IMR-90 (cell line): ENCODE data around the gene CYB561D1. TPM values are rescaled to one million over a fixed set of nuclear protein-coding genes. Genes with fewer than 3 reads are reported as not detected.

Experiments used
- ATAC-seq: fragments of 200-7000 bp; cut with Tn5 transposase; 2 replicates; pipeline ENCODE4 v1.9.1; 2020; ENCODE audit warnings: low read depth, mild to moderate bottlenecking, moderate library complexity
- BruUV-seq: library from RNA; stranded (reverse); fragments of 400-500 nt; replicated peaks from 2 replicates; lab custom pipeline; 2021; lab: Mats Ljungman, UMichigan
- CTCF ChIA-PET: fragments of 300-600 bp; formaldehyde crosslinking; extraction: SDS; loops from one replicate; lab custom pipeline; 2021; ENCODE audit warnings: antibody characterized with exemption; lab: Yijun Ruan, JAX
- POLR2A ChIA-PET: fragments of 300-600 bp; sonication (Branson Sonifier 250); formaldehyde crosslinking; loops from one replicate; lab custom pipeline; 2022; ENCODE audit warnings: antibody characterized with exemption; ENCODE audit not compliant: unreplicated experiment; lab: Charles Lee
- DNase-seq: peaks from one replicate; pipeline ENCODE4 v3.0.0; 2013
- H2AFZ ChIP-seq: replicated peaks from 2 replicates; pipeline ENCODE3; 2013; ENCODE audit warnings: low read length, mild to moderate bottlenecking; ENCODE audit not compliant: poor library complexity
- H2AK5ac ChIP-seq: 2 replicates; pipeline ENCODE4 v1.6.1; 2013; ENCODE audit warnings: low read depth, low read length, inconsistent platforms
- H2AK9ac ChIP-seq: replicated peaks from 2 replicates; pipeline ENCODE3; 2013; ENCODE audit warnings: mild to moderate bottlenecking, low read depth, low read length, moderate library complexity; ENCODE audit not compliant: poor library complexity
- H2BK120ac ChIP-seq: 2 replicates; pipeline ENCODE4 v1.6.1; 2013; ENCODE audit warnings: low read depth, low read length, inconsistent platforms
- H2BK15ac ChIP-seq: 3 replicates; pipeline ENCODE4 v1.6.1; 2013; ENCODE audit warnings: low read depth, low read length, inconsistent platforms
- H2BK20ac ChIP-seq: 2 replicates; pipeline ENCODE4 v1.6.1; 2013; ENCODE audit warnings: low read depth, mild to moderate bottlenecking, inconsistent platforms, low read length, moderate library complexity
- H2BK5ac ChIP-seq: 2 replicates; pipeline ENCODE4 v1.6.1; 2013; ENCODE audit warnings: mild to moderate bottlenecking, low read depth, low read length, inconsistent platforms; ENCODE audit not compliant: poor library complexity, severe bottlenecking
- H3K14ac ChIP-seq: replicated peaks from 2 replicates; pipeline ENCODE4 v1.6.1; 2013; ENCODE audit warnings: low read depth, low read length, inconsistent platforms
- H3K18ac ChIP-seq: 2 replicates; pipeline ENCODE4 v1.6.1; 2013; ENCODE audit warnings: low read depth, low read length, control low read depth
- H3K23ac ChIP-seq: 2 replicates; pipeline ENCODE4 v1.6.1; 2013; ENCODE audit warnings: low read depth, low read length, inconsistent platforms
- H3K27ac ChIP-seq: 2 replicates; pipeline ENCODE4 v1.5.1; 2013; ENCODE audit warnings: mild to moderate bottlenecking, control low read depth, low read length; ENCODE audit not compliant: insufficient read depth
- H3K27me3 ChIP-seq: 2 replicates; pipeline ENCODE4 v1.6.1; 2013; ENCODE audit warnings: low read length; ENCODE audit not compliant: control insufficient read depth, insufficient read depth
- H3K36me3 ChIP-seq: 2 replicates; pipeline ENCODE4 v1.6.1; 2013; ENCODE audit warnings: low read length, mixed read lengths; ENCODE audit not compliant: control insufficient read depth, insufficient read depth
- H3K4ac ChIP-seq: 2 replicates; pipeline ENCODE4 v1.6.1; 2013; ENCODE audit warnings: low read depth, low read length, inconsistent platforms
- H3K4me1 ChIP-seq: 2 replicates; pipeline ENCODE4 v1.6.1; 2013; ENCODE audit warnings: low read length, mixed read lengths; ENCODE audit not compliant: control insufficient read depth, insufficient read depth
- H3K4me2 ChIP-seq: 2 replicates; pipeline ENCODE4 v1.6.1; 2013; ENCODE audit warnings: low read depth, mild to moderate bottlenecking, control low read depth, low read length, moderate library complexity
- H3K4me3 ChIP-seq: 2 replicates; pipeline ENCODE4 v1.5.1; 2013; ENCODE audit warnings: low read depth, mild to moderate bottlenecking, control low read depth, low read length, moderate library complexity; ENCODE audit not compliant: insufficient read depth
- H3K56ac ChIP-seq: 2 replicates; pipeline ENCODE4 v1.6.1; 2013; ENCODE audit warnings: low read length, inconsistent platforms; ENCODE audit not compliant: insufficient read depth; ENCODE audit errors: extremely low read depth
- H3K79me1 ChIP-seq, 2 experiments: 2 replicates each; pipeline ENCODE4 v1.6.1; 2013; ENCODE audit warnings: low read length in 2 of 2, inconsistent platforms in 1 of 2, low read depth in 1 of 2
- H3K9ac ChIP-seq: 2 replicates; pipeline ENCODE4 v1.6.1; 2013; ENCODE audit warnings: low read depth, low read length, control low read depth
- H3K9me1 ChIP-seq: 2 replicates; pipeline ENCODE4 v1.6.1; 2013; ENCODE audit warnings: low read length, inconsistent platforms; ENCODE audit not compliant: insufficient read depth
- H3K9me3 ChIP-seq: 2 replicates; pipeline ENCODE4 v1.6.1; 2013; ENCODE audit warnings: low read length; ENCODE audit not compliant: control insufficient read depth, insufficient read depth
- H4K20me1 ChIP-seq: 2 replicates; pipeline ENCODE4 v1.6.1; 2013; ENCODE audit warnings: low read length, inconsistent platforms; ENCODE audit not compliant: insufficient read depth
- H4K5ac ChIP-seq: 2 replicates; pipeline ENCODE4 v1.6.1; 2013; ENCODE audit warnings: mild to moderate bottlenecking, low read depth, low read length, control low read depth
- H4K8ac ChIP-seq, 2 experiments: 2 replicates each; pipeline ENCODE4 v1.6.1; 2013; ENCODE audit warnings: low read depth in 2 of 2, low read length in 2 of 2, control low read depth in 1 of 2, inconsistent platforms in 1 of 2
- H4K91ac ChIP-seq: 2 replicates; pipeline ENCODE4 v1.6.1; 2013; ENCODE audit warnings: low read depth, low read length, inconsistent platforms; ENCODE audit not compliant: insufficient read depth
- BHLHE40 ChIP-seq: fragments of 150-350 bp; IDR thresholded peaks from 2 replicates; pipeline ENCODE4 v1.6.1; 2016; ENCODE audit warnings: mild to moderate bottlenecking, low read depth, low read length
- CHD1 ChIP-seq: IDR thresholded peaks from 2 replicates; pipeline ENCODE4 v1.6.1; 2012; ENCODE audit warnings: low read depth, low read length, improper control_type of control experiment
- FOS ChIP-seq: fragments of 150-350 bp; IDR thresholded peaks from 2 replicates; pipeline ENCODE4 v1.6.1; 2016; ENCODE audit warnings: low read depth, low read length
- MAFK ChIP-seq: IDR thresholded peaks from 2 replicates; pipeline ENCODE4 v1.6.1; 2012; ENCODE audit warnings: low read depth, low read length, improper control_type of control experiment
- MAZ ChIP-seq: IDR thresholded peaks from 2 replicates; pipeline ENCODE4 v1.6.1; 2012; ENCODE audit warnings: low read depth, mild to moderate bottlenecking, low read length, improper control_type of control experiment, moderate library complexity, borderline replicate concordance
- MXI1 ChIP-seq: IDR thresholded peaks from 2 replicates; pipeline ENCODE4 v1.6.1; 2012; ENCODE audit warnings: low read depth, mild to moderate bottlenecking, low read length, moderate library complexity, borderline replicate concordance
- NFE2L2 ChIP-seq: fragments of 150-350 bp; IDR thresholded peaks from 2 replicates; pipeline ENCODE4 v1.6.1; 2016; ENCODE audit warnings: low read depth, mild to moderate bottlenecking, low read length
- POLR2A ChIP-seq: IDR thresholded peaks from 2 replicates; pipeline ENCODE4 v1.6.1; 2012; ENCODE audit warnings: mild to moderate bottlenecking, low read depth, low read length
- RAD21 ChIP-seq: IDR thresholded peaks from 2 replicates; pipeline ENCODE4 v1.6.1; 2012; ENCODE audit warnings: low read length, improper control_type of control experiment
- RCOR1 ChIP-seq: IDR thresholded peaks from 2 replicates; pipeline ENCODE4 v1.6.1; 2012; ENCODE audit warnings: mild to moderate bottlenecking, low read length, improper control_type of control experiment; ENCODE audit not compliant: insufficient replicate concordance
- RFX5 ChIP-seq: IDR thresholded peaks from 2 replicates; pipeline ENCODE4 v1.8.0; 2012; ENCODE audit warnings: low read depth, mild to moderate bottlenecking, low read length, moderate library complexity
- SMC3 ChIP-seq: fragments of 150-350 bp; IDR thresholded peaks from 2 replicates; pipeline ENCODE4 v1.6.1; 2016; ENCODE audit warnings: low read depth, mild to moderate bottlenecking, antibody characterized with exemption, low read length, moderate library complexity
- WGBS, 2 experiments: methylation state at CpG; one replicate each; pipeline versions ENCODE4 v1.1.5 to v1.1.7; 2013; ENCODE audit warnings: missing lambda C conversion rate in 2 of 2; ENCODE audit not compliant: insufficient read length in 1 of 2; ENCODE audit errors: extremely low coverage in 2 of 2; 5-methylcytosine and 5-hydroxymethylcytosine counted together
- dilution Hi-C: fragments of 300-500 bp; cut with HindIII; formaldehyde crosslinking; loops from one replicate; pipeline ENCODE4 v1.14.3; 2018; ENCODE audit warnings: low sequenced_read_pairs; ENCODE audit not compliant: unreplicated experiment
- in situ Hi-C: fragments of 300-500 bp; cut with MboI; formaldehyde crosslinking; loops from 3 replicates; pipeline ENCODE4 v1.14.3; 2019; ENCODE audit warnings: low sequenced_read_pairs, inconsistent platforms, mixed read lengths
- intact Hi-C: fragments of 100-400 bp; cut with micrococcal nuclease; formaldehyde crosslinking; loops from 2 replicates; pipeline ENCODE4 v1.10.0; 2022
- polyA plus RNA-seq, 3 experiments: library from polyadenylated mRNA; depleted of rRNA; stranded (reverse); fragments of >200 nt; gene quantifications; 2 replicates each; pipeline ENCODE4 v1.2.3, GENCODE V29; 2012; ENCODE audit warnings: low replicate concordance in 1 of 3
- total RNA-seq: library from RNA; depleted of rRNA; stranded (reverse); fragments of >200 nt; gene quantifications from 2 replicates; pipeline ENCODE4 v1.2.3, GENCODE V29; 2012
- TF ChIP-seq, protein P1 (sequence below): fragments of 150-350 bp; IDR thresholded peaks from 2 replicates; pipeline ENCODE4 v1.6.1; 2016; ENCODE audit warnings: low read depth, mild to moderate bottlenecking, low read length, moderate library complexity, borderline replicate concordance
- TF ChIP-seq, protein P2 (sequence below): fragments of 150-350 bp; IDR thresholded peaks from 2 replicates; pipeline ENCODE4 v1.6.1; 2017; ENCODE audit warnings: mild to moderate bottlenecking, antibody characterized with exemption, low read length, low read depth

The CYB561D1 gene
- total and polyA plus RNA-seq, 2 of the 4 experiments (the other 2 are of a cell fraction), result 5.7 to 8.1 TPM

DNA sequence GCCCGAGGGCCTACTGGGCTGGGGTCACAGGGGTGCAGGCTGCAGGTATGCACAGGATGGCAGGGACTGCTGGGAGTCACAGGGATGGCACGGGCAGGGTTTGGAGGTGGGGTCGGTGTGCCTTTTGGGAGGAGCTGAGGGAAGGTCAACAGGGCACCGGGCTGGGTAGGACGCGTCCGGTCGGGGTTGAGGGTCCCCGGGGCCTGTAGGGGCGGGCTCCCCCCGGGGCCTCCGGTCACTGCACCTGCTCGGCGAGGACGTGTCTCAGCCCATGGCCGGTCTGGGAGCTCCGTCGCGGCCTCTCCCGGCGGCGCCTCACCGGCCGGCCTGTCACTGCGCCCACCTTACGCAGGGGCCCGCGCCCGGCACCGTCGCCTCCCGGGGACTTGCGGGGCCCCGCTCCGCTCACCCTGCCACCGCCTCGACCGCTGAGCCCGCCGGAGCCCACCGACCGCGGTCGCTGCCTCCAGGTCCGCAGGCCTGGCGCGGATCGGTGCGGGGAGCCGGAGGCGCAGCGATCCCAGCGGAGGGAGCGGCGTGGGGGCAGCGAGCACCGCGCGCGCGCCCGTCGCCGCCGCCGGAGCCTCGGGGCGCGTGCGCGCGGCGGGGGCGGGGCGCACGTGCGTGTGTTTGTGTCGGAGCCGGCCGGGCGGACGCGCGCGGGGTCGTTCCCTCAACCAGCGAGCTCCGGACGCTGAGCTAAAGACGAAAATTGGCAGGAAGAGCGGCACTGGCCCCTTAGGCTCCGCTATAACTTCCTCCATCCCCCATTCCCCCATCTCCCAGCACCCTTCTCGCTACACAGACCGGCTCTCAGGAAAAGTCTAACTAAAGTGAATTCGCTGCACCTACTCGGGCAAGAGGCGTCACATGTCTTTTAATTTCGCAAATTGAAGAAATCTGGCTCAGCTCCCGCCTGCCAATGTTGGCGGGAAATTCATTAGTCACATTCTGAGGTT is 15.6 kb downstream of the CYB561D1 start, which contains the start of gene AMIGO1:
AMIGO1 (minus strand) TSS at position 552 of the 959 bp plus-strand sequence. CDS start 815 bp downstream, outside the sequence.
- 3% methylated on average over 40 of the region's 100 CpGs; no CpG with 5 or more reads in 1 of the 2 experiments for WGBS, 2 experiments
- peak within 1 kb of the TSS; percentile 84 for H2AK9ac ChIP-seq
- in situ Hi-C loops (no loop called here), dilution Hi-C loops (no loop called here), intact Hi-C loops (no loop called here)
- no peaks in the 10 kb centered on the region for H3K79me1 ChIP-seq
- no peak within 1 kb of the TSS for H2BK5ac ChIP-seq
- peaks cover 2% of the 10 kb centered on the region; the same call in 1 of the 2 replicates for H3K36me3 ChIP-seq
- ChIA-PET POLR2A (no interaction called here), CTCF (interaction anchor here (0.6 to 4.0 kb wide), 6 partner anchors 9 to 23 kb away, joined by 3 to 13 read pairs (median 3); no protein-coding TSS in a partner anchor)
- no peak within 1 kb of the TSS for H4K91ac ChIP-seq
- ATAC-seq (peak; percentile 93), DNase-seq (peak; percentile 43)
- peaks cover 5% of the 10 kb centered on the region for H3K4me1 ChIP-seq
- no peak within 1 kb of the TSS for H2BK15ac ChIP-seq
- H3K9me3 ChIP-seq, result no peaks in the 10 kb centered on the region
- H3K27ac ChIP-seq, result peak within 1 kb of the TSS; percentile 48; the same call in 1 of the 2 replicates
- no peak within 1 kb of the TSS; the same call in 1 of the 2 replicates for H3K14ac ChIP-seq
- peak within 1 kb of the TSS; percentile 99 for H2AFZ ChIP-seq
- no peak within 1 kb of the TSS for H3K18ac ChIP-seq
- H2BK120ac ChIP-seq, result peak within 1 kb of the TSS; percentile 20; the same call in 1 of the 2 replicates
- H4K8ac ChIP-seq, result peak within 1 kb of the TSS in 1 of 2 experiments; percentile 42; a peak in 1 of 4 replicates
- 0 out of 2 replicates have a peak within 1 kb of the TSS, but pooled peaks have one; percentile 39 for H2AK5ac ChIP-seq
- no peaks in the 10 kb centered on the region; the same call in 1 of the 2 replicates for H4K20me1 ChIP-seq
- H2BK20ac ChIP-seq, result no peak within 1 kb of the TSS
- H3K56ac ChIP-seq, result no peak within 1 kb of the TSS
- H4K5ac ChIP-seq, result no peak within 1 kb of the TSS
- no peak within 1 kb of the TSS for H3K4ac ChIP-seq
- no TSS peak for BruUV-seq
- H3K9ac ChIP-seq, result peak within 1 kb of the TSS; percentile 8; the same call in 1 of the 2 replicates
- H3K4me2 ChIP-seq, result peak within 1 kb of the TSS; percentile 96
- H3K9me1 ChIP-seq, result peaks cover 5% of the 10 kb centered on the region; the same call in 1 of the 2 replicates
- H3K23ac ChIP-seq, result 0 out of 2 replicates have a peak within 1 kb of the TSS, but pooled peaks have one; percentile 17
- H3K27me3 ChIP-seq, result peaks cover 9% of the 10 kb centered on the region
- peak within 1 kb of the TSS; percentile 81 for H3K4me3 ChIP-seq
- TF ChIP-seq SMC3 (no peak), MAFK (no peak), BHLHE40 (peak; percentile 96), RFX5 (no peak), MXI1 (peak; percentile 90), NFE2L2 (no peak), CHD1 (no peak), POLR2A (no peak), RCOR1 (no peak), RAD21 (no peak), MAZ (peak; percentile 52; the same call in 1 of the 2 replicates), FOS (no peak)
- TF ChIP-seq, protein P1, sequence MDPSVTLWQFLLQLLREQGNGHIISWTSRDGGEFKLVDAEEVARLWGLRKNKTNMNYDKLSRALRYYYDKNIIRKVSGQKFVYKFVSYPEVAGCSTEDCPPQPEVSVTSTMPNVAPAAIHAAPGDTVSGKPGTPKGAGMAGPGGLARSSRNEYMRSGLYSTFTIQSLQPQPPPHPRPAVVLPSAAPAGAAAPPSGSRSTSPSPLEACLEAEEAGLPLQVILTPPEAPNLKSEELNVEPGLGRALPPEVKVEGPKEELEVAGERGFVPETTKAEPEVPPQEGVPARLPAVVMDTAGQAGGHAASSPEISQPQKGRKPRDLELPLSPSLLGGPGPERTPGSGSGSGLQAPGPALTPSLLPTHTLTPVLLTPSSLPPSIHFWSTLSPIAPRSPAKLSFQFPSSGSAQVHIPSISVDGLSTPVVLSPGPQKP, result no peak
- TF ChIP-seq, protein P2, sequence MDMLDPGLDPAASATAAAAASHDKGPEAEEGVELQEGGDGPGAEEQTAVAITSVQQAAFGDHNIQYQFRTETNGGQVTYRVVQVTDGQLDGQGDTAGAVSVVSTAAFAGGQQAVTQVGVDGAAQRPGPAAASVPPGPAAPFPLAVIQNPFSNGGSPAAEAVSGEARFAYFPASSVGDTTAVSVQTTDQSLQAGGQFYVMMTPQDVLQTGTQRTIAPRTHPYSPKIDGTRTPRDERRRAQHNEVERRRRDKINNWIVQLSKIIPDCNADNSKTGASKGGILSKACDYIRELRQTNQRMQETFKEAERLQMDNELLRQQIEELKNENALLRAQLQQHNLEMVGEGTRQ, result peak; percentile 10; the same call in 1 of the 2 replicates
